ENCODE results near the gene HADH. TPM values are rescaled to one million over a fixed set of nuclear protein-coding genes. Genes with fewer than 3 reads are reported as not detected.

The HADH gene
- polyA plus RNA-seq, 4 donors: 90.2 to 110 (median 97.7) TPM

DNA sequence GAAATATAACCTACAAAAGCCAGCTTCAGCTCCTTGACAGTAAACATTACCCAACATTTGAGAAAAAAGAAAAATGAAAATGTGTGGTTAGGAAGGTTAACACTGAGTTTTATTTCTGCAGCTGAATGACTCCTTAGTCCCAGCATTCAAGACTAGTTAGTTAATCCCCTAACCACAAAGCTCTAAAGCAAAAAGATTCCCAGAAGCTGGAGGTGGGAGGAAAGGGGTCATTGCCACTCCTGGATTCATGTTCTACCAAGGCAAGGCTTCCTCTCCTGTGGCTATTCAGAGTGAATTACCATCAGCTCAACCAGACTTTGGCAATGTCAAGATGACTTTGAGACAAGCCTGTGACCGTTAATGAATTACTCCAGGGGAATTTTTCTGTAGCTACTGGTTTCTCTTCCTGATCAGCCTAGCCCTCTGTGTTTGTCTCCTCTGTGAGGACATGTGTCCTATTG is 63.6 kb downstream of the HADH start:
- no peak for DNase-seq (ENCODE audit: low read depth in 4 of 4, low spot score in 2 of 4)

DNA sequence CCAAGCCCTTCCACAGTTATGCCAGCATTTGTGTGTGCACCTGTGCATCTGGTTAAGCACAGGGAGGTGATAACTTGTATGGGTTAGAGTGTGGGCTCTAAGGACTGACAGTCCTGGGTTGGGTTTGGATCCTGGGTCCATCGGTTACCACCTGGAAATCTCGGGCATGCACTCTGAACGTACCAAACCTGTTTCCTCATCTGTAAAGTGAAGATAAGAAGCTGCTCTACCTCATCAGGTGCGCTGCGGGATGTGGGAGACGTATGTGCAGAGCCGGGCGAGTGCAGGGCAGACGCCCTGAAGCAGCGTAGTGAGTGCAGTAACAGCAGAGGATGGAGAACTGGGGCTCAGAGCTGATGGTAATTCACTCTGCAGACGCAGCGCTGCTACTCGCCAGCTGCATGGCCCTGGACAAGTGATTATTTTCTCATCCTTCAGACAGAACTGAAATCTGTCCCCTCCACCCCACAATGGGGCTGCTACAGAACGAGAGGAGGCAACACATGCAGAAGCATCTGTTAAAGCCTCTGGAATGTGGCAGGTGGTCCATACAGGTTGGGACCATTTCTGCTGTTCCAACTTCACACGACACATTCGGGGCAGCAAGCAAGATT is 64.4 kb downstream of the HADH start:
- DNase-seq (ENCODE audit: low read depth in 4 of 4, low spot score in 2 of 4): no peak

DNA sequence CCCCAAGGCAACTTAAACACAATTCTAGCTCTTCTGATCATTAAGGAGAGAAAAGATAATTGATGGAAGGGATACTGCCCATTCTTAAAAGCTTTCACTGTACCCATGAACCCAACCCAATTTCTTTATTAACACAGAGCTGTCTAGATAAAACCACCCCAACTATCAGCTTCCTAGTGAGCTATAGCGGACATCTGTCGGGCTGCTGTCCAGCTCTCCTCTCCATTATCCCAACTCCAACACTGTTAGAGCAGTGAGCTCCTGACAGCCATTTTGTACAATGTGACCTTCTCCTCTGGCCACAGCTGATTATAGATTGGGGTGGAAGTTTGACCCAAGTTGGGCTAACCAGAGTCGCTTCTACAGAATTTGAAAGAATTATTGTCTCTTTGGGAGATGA is 66.1 kb downstream of the HADH start:
- DNase-seq (ENCODE audit: low read depth in 4 of 4, low spot score in 2 of 4): no peak

DNA sequence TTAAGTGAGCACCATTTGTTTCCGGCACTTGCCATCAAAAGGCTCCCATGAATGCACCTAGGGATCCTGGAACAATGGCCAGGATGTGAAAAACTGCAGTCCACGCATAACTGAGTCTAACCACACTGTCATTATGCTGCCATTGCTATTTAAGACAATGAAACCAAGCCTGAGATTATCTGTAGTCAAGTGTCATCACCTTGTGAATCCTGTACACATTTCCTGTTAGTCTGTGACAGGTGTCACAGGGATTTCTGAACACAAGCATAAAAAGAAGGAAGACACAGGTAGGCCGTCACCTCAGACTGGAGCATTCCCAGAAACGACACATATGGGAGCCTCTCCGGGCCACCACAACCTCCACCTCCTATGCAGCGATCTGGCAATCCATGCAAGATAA is 66.7 kb downstream of the HADH start:
- no peak for DNase-seq (ENCODE audit: low read depth in 4 of 4, low spot score in 2 of 4)

DNA sequence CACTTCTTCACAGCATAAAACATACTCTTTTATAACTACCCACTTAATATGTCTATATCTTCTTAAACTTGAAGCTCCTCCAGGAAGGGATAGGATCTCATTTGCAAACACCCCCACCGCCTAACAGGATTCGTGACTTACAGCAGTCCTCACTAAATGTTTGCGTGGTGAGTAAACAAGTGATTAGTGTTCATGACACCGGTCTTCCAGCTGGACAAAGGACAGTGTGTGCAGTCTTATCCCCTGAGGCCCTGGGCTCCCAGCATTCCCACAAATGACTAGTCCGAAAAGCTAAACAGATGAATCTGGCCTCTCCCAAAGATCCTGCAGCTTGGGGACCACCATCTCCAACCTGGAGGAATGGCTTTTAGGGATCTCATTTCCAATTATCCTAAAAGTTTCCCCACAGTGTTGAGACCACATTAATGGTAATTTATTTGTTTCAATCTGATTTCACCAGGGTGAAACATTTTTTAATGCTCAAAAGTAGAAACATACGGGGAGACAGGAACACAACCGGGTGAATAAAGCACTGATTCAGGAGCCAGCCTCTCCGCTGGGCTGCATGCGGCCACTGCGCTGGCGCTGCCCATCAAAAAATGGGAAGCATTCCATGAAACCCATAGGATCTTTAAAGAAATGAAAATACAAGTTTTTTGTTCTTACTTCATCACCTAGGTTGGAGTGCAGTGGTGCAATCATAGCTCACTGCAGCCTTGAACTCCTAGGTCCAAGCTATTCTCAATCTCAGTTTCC is 69.2 kb downstream of the HADH start:
- DNase-seq (ENCODE audit: low read depth in 4 of 4, low spot score in 2 of 4): no peak

DNA sequence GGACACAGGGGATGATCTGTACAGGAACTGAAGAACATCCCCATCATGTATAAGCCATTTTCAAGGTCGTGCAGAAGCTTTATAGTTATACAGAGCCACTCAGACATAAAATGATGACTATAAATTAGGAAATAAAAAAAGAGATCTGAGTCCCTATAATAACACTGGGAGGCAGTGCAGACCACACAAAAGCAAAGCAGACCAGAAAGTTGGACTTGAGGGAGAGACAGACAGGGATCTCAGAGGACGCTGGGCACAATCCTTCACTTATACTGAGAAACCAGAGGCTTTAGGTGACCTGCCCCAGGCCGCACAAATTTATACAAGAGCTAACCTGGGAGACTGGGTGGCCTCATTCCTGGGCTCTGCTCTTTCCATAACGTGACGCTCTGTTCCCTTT is 70.5 kb downstream of the HADH start:
- no peak for DNase-seq (ENCODE audit: low read depth in 4 of 4, low spot score in 2 of 4)

DNA sequence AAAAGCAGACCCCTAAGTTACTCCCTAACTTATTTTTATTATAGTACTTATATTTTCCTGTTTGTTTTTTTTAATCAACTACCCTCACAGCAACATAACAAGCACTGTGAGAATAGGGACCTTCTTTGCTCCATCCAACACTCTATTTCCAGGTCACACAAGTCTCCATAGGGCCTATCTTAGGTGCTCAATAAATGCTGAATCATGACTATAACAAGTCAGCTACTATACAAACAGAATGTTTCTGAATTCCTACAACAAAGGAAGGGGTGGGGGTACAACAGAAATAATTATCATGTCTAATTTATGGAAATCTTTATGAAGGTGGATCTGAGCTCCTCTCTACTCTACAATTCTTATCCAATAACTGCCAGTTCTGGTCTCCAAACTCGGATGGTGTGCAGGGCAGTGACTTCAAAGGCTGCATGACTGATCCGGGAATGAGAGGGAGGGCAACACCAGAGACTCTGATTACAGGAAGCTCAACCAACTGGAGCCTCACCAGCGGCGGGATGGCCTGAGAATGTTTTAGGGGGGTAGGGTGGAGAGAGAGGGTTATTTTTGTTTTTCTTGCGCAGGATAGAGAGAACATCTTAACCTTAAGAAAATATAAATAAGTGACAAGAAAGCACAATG is 71.1 kb downstream of the HADH start:
- no peak for DNase-seq (ENCODE audit: low read depth in 4 of 4, low spot score in 2 of 4)

DNA sequence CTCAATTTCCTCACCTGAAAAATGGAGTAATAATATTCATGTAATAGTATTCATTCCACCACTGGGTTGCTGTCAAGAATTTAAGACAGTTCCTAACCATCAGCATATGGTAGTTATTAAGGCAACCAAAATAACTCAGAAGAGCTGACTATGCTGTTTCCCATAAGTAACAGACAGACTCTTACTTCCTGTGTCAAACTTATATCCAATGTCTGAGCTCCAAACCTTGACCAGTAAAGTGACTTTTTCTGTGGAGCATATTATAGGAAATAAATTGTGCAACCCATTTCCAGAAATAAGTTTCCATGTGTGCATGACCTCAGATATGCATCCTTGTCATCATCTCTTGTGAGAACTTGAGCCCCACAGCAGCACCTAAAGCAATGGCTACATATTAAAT is 78.8 kb downstream of the HADH start:
- no peak for DNase-seq (ENCODE audit: low read depth in 4 of 4, low spot score in 2 of 4)

DNA sequence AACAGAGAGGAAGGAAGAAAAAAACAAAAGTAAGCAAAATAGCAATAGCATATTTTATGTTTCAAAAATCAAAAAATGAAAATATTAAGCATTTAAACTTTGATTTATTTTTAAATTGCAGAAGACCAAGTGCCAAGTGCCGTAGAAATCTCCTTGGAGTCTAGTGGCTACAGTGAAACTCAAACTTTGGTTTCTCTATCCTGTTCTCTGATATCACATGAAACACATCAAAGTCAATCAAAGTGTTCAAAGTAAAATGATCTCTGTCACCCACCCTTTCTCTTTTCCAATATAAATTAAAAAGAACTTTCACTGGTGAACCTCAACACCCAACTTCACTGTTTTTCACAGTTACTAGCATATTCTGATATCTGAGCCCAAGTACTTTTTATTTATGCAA is 81.1 kb downstream of the HADH start:
- DNase-seq (ENCODE audit: low read depth in 4 of 4, low spot score in 2 of 4): no peak

DNA sequence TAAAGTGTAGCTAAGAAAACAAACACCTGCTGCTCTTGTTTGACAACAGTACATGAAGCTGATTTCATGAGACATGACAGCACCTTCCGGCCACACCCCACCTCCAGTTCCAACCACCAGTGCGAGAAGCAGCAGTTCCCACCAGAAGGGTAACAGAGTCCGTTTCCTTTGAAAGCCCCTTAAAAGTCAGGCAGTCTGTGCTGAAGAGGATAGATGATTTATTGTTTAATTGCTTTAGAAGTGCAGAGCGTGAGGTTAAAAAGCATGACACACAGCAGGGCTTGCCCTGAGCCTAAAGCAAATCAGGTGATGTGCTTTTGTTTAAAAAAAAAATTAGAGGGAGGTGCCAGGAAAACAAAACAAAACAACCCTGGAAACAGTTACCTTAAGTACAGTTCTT is 82.6 kb downstream of the HADH start:
- no peak for DNase-seq (ENCODE audit: low read depth in 4 of 4, low spot score in 2 of 4)

DNA sequence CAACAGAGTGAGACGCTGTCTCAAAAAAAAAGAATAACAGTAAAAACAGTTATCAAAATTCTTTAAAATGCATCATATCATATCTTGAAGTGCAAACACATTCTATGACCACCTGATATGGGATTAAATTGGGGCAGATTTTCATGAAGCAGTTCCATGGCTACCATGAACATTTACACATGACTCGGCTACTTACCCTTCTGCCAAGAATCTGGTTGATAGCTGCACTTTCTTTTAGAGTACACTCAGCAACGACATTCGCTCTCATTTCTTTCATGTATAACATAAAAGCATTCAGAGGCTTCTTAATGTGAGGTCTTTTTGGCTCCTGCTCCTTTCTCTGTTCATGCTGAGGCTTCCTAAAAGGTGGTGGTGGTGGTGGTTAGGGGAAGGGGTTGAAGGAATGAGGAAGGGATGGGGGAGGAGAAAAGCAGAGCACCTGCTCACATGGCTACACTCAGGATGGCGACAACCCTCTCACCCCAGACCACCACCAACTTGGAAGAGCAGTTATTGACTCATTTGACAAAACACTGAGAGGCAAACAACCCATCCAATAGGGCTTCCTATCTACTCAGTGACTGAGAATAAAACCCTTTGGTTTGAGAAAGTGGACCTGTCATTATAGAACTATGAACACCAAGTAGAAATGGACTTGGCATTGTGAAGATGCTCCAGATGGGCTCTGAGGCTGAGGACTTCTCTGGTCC is 88.5 kb downstream of the HADH start:
- DNase-seq (ENCODE audit: low read depth in 4 of 4, low spot score in 2 of 4): no peak

DNA sequence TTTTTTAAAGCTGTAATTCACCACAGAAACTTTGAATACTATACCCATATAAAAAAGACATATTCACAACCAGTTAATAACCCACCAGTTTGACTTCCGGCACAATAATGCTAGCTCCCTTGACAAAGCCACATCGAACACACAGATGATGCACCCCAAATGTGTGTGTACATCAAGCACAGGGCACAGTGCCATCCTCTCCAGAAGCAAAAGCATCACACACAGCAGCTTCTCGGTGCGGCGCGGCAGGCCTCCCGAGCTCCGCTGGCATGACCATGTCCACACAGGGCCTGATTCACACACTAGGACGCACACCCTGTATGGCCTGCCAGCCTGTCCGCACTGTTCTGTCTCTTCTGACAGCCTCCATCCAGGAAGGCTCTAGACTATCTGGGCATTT is 91.1 kb downstream of the HADH start:
- no peak for DNase-seq (ENCODE audit: low read depth in 4 of 4, low spot score in 2 of 4)

DNA sequence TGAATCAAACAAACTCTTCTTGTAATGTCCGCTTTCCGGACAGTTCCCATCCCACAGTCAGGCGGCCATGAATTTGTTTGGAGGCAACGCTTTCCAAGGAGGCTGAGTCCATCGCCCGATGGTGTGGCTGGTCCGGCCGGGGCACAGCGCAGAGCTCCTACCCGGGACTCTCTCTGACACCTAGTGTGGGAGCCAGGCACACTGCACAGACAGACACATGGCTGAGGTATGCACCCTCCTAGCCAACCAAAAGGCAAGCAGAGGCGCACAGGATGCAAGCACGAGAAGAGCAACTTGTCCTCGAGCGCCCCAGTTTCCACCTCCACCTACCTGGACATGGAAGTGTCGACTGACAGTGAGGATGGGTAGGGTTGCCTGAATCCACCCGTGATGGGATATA is 91.6 kb downstream of the HADH start:
- DNase-seq (ENCODE audit: low read depth in 4 of 4, low spot score in 2 of 4): no peak

Other genes with a start within 250 kb of the HADH start
- gene SGMS2, start 165.0 kb upstream of the HADH start, polyA plus RNA-seq (ENCODE audit: insufficient read length in 4 of 4): 10 to 100 TPM; 13.3 to 15.1 (median 13.8) TPM
- gene CYP2U1, start 58.3 kb upstream of the HADH start, polyA plus RNA-seq (ENCODE audit: insufficient read length in 4 of 4): 1 to 10 TPM; 4.5 to 6.1 (median 5.5) TPM
- 10 to 100 TPM; 65.2 to 76.9 (median 71.2) TPM for gene LEF1, start 179.0 kb downstream of the HADH start, polyA plus RNA-seq (ENCODE audit: insufficient read length in 4 of 4)